NT2/D1 (cell line): ENCODE data around the gene ZEB2.

ENCODE experiments used
- YY1 ChIP-seq: IDR thresholded peaks from 2 replicates; pipeline ENCODE4 v1.6.1; 2011; ENCODE audit not compliant: insufficient read length, insufficient read depth
- ZNF274 ChIP-seq: IDR thresholded peaks from 2 replicates; pipeline ENCODE4 v1.6.1; 2011; ENCODE audit warnings: mild to moderate bottlenecking, low read depth, low read length

GRCh38 chr2:144376460-144376859 lies 143.5 kb downstream of the ZEB2 start:
- no peak for TF ChIP-seq ZNF274
- TF ChIP-seq YY1 = no peak
